Astrocyte (in vitro differentiated cells and primary cell): ENCODE measurements around the gene CAMK2B. TPM values are rescaled to one million over a fixed set of nuclear protein-coding genes. Genes with fewer than 3 reads are reported as not detected.

Experiments used
- DNase-seq: peaks from one replicate; pipeline ENCODE4 v3.0.0-alpha.2; 2010; ENCODE audit warnings: low read depth
- FAIRE-seq: peaks from 2 replicates; lab custom pipeline; 2011; peaks lifted over from hg19 to GRCh38; lab: Jason Lieb, UNC
- H2AFZ ChIP-seq: 2 replicates; pipeline ENCODE4 v1.6.0; 2012; ENCODE audit warnings: low read depth, low read length, inconsistent platforms
- H3K27ac ChIP-seq: 2 replicates; pipeline ENCODE4 v1.5.1; 2011; ENCODE audit warnings: low read depth, low read length, inconsistent platforms
- H3K27me3 ChIP-seq: 2 replicates; pipeline ENCODE4 v1.6.0; 2011; ENCODE audit warnings: low read length, inconsistent platforms; ENCODE audit not compliant: insufficient read depth
- H3K36me3 ChIP-seq: 2 replicates; pipeline ENCODE4 v1.5.1; 2011; ENCODE audit warnings: low read length, inconsistent platforms; ENCODE audit not compliant: insufficient read depth
- H3K4me1 ChIP-seq: 2 replicates; pipeline ENCODE4 v1.5.1; 2011; ENCODE audit warnings: low read length, inconsistent platforms; ENCODE audit not compliant: insufficient read depth
- H3K4me2 ChIP-seq: 2 replicates; pipeline ENCODE4 v1.6.0; 2012; ENCODE audit warnings: low read length, inconsistent platforms
- H3K4me3 ChIP-seq: 2 replicates; pipeline ENCODE4 v1.5.1; 2011; ENCODE audit warnings: low read depth, mild to moderate bottlenecking, low read length, inconsistent platforms; ENCODE audit not compliant: insufficient read depth
- H3K79me2 ChIP-seq: 2 replicates; pipeline ENCODE4 v1.6.0; 2012; ENCODE audit warnings: mild to moderate bottlenecking, low read length, inconsistent platforms; ENCODE audit not compliant: insufficient read depth
- H3K9ac ChIP-seq: 2 replicates; pipeline ENCODE4 v1.6.0; 2012; ENCODE audit warnings: mild to moderate bottlenecking, low read length, inconsistent platforms
- H3K9me3 ChIP-seq: 2 replicates; pipeline ENCODE4 v1.5.1; 2012; ENCODE audit warnings: low read depth, mild to moderate bottlenecking, low read length, inconsistent platforms; ENCODE audit not compliant: insufficient read depth
- H4K20me1 ChIP-seq: 2 replicates; pipeline ENCODE4 v1.6.0; 2012; ENCODE audit warnings: low read length, inconsistent platforms; ENCODE audit not compliant: insufficient read depth
- H3K27ac Mint-ChIP-seq: one replicate; pipeline ENCODE4 v1.8.0; 2021; ENCODE audit warnings: mild to moderate bottlenecking, mixed read lengths; ENCODE audit not compliant: unreplicated experiment
- H3K27me3 Mint-ChIP-seq: one replicate; pipeline ENCODE4 v1.8.0; 2021; ENCODE audit warnings: low read depth, mixed read lengths; ENCODE audit not compliant: unreplicated experiment
- H3K36me3 Mint-ChIP-seq: one replicate; pipeline ENCODE4 v1.8.0; 2021; ENCODE audit warnings: low read depth, mixed read lengths; ENCODE audit not compliant: unreplicated experiment
- H3K4me1 Mint-ChIP-seq: one replicate; pipeline ENCODE4 v1.8.0; 2021; ENCODE audit warnings: low read depth, mixed read lengths; ENCODE audit not compliant: unreplicated experiment
- H3K4me3 Mint-ChIP-seq: one replicate; pipeline ENCODE4 v1.8.0; 2021; ENCODE audit warnings: mild to moderate bottlenecking, moderate library complexity, mixed read lengths; ENCODE audit not compliant: unreplicated experiment
- H3K9me3 Mint-ChIP-seq: one replicate; pipeline ENCODE4 v1.8.0; 2021; ENCODE audit warnings: mild to moderate bottlenecking, mixed read lengths; ENCODE audit not compliant: unreplicated experiment
- CTCF ChIP-seq: IDR thresholded peaks from 2 replicates; pipeline ENCODE4 v1.5.1; 2011; ENCODE audit warnings: low read depth, mild to moderate bottlenecking, inconsistent platforms, low read length, moderate library complexity; ENCODE audit not compliant: insufficient read depth
- EZH2 ChIP-seq: IDR thresholded peaks from 2 replicates; pipeline ENCODE4 v1.6.1; 2012; ENCODE audit warnings: mild to moderate bottlenecking, low read length, inconsistent platforms; ENCODE audit not compliant: insufficient read depth
- total RNA-seq: library from RNA; stranded (reverse); gene quantifications from 2 replicates; pipeline ENCODE4 v1.2.1, GENCODE V29; 2021

Gene CAMK2B
- total RNA-seq, 1 donor from 2014 or later: 0.18 TPM

GRCh38 chr7:44283381-44284211, 41.8 kb downstream of the CAMK2B start:
- Mint-ChIP-seq H3K9me3 (peaks cover 2% of the 10 kb centered on the region), H3K4me3 (no peak overlapping the region), H3K4me1 (peaks cover 3% of the 10 kb centered on the region), H3K36me3 (no peaks in the 10 kb centered on the region), H3K27me3 (peaks cover 42% of the 10 kb centered on the region), H3K27ac (no peak overlapping the region)
- H3K36me3 ChIP-seq: no peaks in the 10 kb centered on the region
- H3K4me1 ChIP-seq: peaks cover 6% of the 10 kb centered on the region
- H3K9me3 ChIP-seq: no peaks in the 10 kb centered on the region
- TF ChIP-seq EZH2: no peak
- no peak for TF ChIP-seq CTCF
- H3K27ac ChIP-seq: no peak overlapping the region
- no peak for FAIRE-seq
- H4K20me1 ChIP-seq: no peaks in the 10 kb centered on the region
- H3K4me2 ChIP-seq: no peak overlapping the region
- peak overlapping the region; percentile 15 for H2AFZ ChIP-seq
- no peak overlapping the region for H3K4me3 ChIP-seq
- no peak overlapping the region for H3K9ac ChIP-seq
- H3K79me2 ChIP-seq: no peaks in the 10 kb centered on the region
- DNase-seq: no peak
- no peaks in the 10 kb centered on the region for H3K27me3 ChIP-seq

GRCh38 chr7:44282601-44283171, 42.7 kb downstream of the CAMK2B start:
- H3K36me3 ChIP-seq: no peaks in the 10 kb centered on the region
- TF ChIP-seq CTCF (no peak), EZH2 (no peak)
- no peak for FAIRE-seq

More at GRCh38 chr7:44282601-44283171, 42.7 kb downstream of the CAMK2B start:
- Mint-ChIP-seq H3K27ac (no peak overlapping the region), H3K27me3 (peaks cover 39% of the 10 kb centered on the region), H3K4me1 (peaks cover 3% of the 10 kb centered on the region), H3K9me3 (peaks cover under 1% of the 10 kb centered on the region), H3K4me3 (no peak overlapping the region), H3K36me3 (no peaks in the 10 kb centered on the region)
- no peak overlapping the region for H3K9ac ChIP-seq
- H3K79me2 ChIP-seq: no peaks in the 10 kb centered on the region
- H3K4me1 ChIP-seq: peaks cover 7% of the 10 kb centered on the region
- H3K4me2 ChIP-seq: no peak overlapping the region
- no peak for DNase-seq
- no peaks in the 10 kb centered on the region for H4K20me1 ChIP-seq
- H3K4me3 ChIP-seq: no peak overlapping the region
- no peaks in the 10 kb centered on the region for H3K9me3 ChIP-seq
- H3K27me3 ChIP-seq: no peaks in the 10 kb centered on the region
- H2AFZ ChIP-seq: no peak overlapping the region
- H3K27ac ChIP-seq: no peak overlapping the region
